GM19438 (cell line): ENCODE data around the gene ZNF648.
A peak's percentile ranks its signal among the peaks of the same experiment; 100 is the strongest.
"Not testable (repeated sequence)": the region's sequence is repeated elsewhere in the genome, so short reads cannot be mapped to it uniquely, and the experiment has no call there.

Experiments used
- ATAC-seq: cut with Tn5 transposase; IDR thresholded peaks from one replicate; pipeline ENCODE4 v1.9.1; 2021; ENCODE audit warnings: low read depth; ENCODE audit not compliant: unreplicated experiment

ZNF648 gene

DNA sequence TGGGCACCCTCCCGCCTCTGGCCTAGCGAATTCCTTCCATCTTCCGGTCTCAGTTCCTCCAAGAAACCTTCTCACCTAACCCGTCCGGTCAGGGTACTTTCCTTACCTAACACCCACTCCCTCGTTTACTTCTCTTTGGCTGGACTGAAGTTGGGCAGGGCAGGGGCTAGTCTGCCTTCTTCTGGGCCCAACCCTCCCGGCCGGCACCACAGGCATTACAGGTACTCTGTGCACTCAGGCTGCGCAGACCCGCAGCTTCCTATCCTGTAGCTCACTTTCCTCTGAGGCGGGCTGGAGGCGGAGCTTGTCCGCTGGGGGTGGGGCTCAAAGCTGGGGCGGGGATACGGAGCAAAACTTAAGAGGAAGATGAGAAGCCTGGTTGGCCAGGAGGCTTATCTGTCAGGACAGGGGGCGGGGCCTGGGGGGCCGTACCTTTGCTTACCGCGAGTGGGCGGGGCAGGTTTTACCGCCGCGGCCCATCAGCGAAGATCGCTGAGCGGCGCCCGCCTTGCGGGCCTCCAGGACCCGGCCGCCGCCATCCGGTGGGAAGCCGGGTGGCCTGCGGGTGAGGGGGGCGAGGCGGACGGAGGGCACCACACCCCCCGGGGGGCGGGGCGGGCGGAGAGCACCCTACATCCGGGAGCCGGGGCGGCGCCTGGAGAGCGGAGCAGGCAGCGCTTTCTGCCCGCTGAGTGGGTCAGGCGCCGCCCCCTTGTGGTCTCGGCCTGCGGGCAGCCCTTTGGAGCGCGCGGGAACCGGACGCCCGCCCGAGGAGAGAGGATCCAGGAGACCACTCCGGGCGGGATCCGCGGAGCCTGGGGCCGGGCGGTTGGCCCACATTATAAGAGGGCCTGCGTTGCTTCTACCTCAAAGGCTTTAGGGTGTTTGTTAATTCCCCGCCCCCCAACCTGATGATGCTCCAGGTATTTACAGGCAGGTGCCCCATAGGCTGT, 31.9 kb downstream of the ZNF648 start:
- ATAC-seq, result peak; percentile 91

DNA sequence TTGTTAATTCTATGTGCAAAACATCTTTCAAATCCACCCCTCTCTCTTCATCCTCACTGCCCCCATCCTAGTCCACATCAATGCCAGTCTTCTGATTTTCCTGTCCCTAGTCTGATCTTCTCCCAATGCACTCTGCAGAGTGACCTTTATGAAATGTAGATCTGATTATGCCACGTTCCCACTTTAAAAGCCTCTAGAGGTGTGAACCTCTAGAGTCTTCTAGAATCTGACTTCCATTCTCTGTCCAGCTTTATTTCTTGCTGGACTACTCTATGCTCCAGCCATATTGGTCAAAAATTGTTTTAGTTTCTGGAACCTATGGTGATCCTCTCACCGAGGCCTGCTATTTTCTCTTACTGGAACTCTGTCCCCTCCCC, 32.5 kb downstream of the ZNF648 start:
- no peak for ATAC-seq

DNA sequence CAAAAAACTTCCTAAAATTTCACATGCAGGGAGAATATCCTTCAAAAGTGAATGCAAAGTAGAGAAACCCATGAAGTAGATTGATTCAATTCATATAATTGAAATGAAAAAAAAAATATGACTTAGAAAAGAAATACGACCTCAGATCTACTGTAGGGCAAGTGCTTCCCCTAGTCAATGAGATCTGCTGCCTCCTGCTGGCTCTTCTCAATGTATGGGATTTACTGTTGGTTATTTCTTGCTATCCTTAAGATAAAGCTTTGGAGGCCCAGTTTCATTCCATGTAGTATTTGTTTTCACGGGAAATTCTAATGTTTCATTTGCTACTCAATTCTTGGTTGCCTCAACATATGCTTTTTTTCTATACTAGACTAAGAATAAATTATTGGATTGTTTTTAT, 46.2 kb downstream of the ZNF648 start:
- ATAC-seq, result no peak

DNA sequence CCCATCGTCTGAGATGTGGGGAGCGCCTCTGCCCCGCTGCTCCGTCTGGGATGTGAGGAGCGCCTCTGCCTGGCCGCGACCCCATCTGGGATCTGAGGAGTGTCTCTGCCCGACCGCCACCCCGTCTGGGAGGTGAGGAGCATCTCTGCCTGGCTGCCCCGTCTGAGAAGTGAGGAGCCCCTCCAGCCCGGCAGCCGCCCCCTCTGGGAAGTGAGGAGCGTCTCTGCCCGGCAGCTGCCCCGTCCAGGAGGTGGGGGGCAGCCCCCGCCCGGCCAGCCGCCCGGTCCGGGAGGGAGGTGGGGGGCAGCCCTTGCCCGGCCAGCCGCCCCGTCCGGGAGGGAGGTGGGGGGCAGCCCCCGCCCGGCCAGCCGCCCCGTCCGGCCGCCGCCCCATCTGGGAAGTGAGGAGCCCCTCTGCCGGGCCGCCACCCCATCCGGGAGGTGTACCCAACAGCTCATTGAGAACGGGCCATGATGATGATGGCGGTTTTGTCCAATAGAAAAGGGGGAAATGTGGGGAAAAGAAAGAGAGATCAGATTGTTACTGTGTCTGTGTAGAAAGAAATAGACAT, 50.6 kb downstream of the ZNF648 start:
- not testable (repeated sequence) for ATAC-seq

DNA sequence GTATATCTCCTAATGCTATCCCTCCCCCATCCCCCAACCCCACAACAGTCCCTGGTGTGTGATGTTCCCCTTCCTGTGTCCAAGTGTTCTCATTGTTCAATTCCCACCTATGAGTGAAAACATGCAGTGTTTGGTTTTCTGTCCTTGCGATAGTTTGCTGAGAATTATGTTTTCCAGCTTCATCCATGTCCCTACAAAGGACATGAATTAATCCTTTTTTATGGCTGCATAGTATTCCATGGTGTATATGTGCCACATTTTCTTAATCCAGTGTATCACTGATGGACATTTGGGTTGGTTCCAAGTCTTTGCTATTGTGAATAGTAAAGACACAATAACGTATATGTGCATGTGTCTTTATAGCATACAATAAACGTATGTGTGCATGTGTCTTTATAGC, 56.1 kb downstream of the ZNF648 start:
- ATAC-seq, result not testable (repeated sequence)

DNA sequence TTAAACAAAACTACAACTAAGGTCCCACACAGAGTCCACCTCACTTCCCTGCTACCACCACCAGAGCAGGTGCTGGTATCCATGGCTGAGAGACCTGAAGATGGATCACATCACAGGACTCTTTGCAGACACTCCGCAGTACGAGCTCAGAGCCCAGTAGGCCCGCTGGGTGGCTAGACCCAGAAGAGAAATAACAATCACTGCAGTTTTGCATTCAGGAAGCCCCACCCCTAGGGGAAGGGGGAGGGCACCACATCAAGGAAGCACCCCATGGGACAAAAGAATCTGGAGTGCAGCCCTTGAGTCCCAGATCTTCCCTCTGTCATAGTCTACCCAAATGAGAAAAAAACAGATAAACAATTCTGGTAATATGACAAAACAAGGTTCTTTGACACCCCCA, 56.9 kb downstream of the ZNF648 start:
- no peak for ATAC-seq
